RWPE2 (cell line): ENCODE results near the gene ZAR1.

Experiments used
- ATAC-seq: fragments of 200-7000 bp; cut with Tn5 transposase; 3 replicates; pipeline ENCODE4 v1.9.1; 2021; ENCODE audit warnings: low read depth
- DNase-seq: peaks from one replicate; pipeline ENCODE4 v3.0.0-alpha.2; 2020; ENCODE audit warnings: low spot score
- H3K27ac ChIP-seq: fragments of 450-650 bp; 2 replicates; pipeline ENCODE4 v1.5.1; 2017; ENCODE audit warnings: mild to moderate bottlenecking; ENCODE audit not compliant: poor library complexity, severe bottlenecking
- H3K27me3 ChIP-seq: fragments of 250-450 bp; sonication (Bioruptor Pico); 2 replicates; pipeline ENCODE4 v1.5.1; 2021; ENCODE audit warnings: mild to moderate bottlenecking, moderate library complexity; ENCODE audit not compliant: insufficient read depth, poor library complexity, severe bottlenecking
- H3K36me3 ChIP-seq: fragments of 250-450 bp; sonication (Bioruptor Pico); 2 replicates; pipeline ENCODE4 v1.5.1; 2020; ENCODE audit warnings: low read depth, mild to moderate bottlenecking, moderate library complexity
- H3K4me1 ChIP-seq: fragments of 250-450 bp; sonication (Bioruptor Pico); 2 replicates; pipeline ENCODE4 v1.5.1; 2021; ENCODE audit warnings: mild to moderate bottlenecking, moderate library complexity; ENCODE audit not compliant: insufficient read depth, poor library complexity, severe bottlenecking
- H3K4me3 ChIP-seq: fragments of 250-450 bp; sonication (Bioruptor Pico); 2 replicates; pipeline ENCODE4 v1.5.1; 2021; ENCODE audit warnings: mild to moderate bottlenecking, moderate library complexity; ENCODE audit not compliant: severe bottlenecking
- H3K9me3 ChIP-seq: fragments of 250-450 bp; sonication (Bioruptor Pico); 2 replicates; pipeline ENCODE4 v1.5.1; 2021; ENCODE audit warnings: mild to moderate bottlenecking, moderate library complexity; ENCODE audit not compliant: severe bottlenecking
- TF ChIP-seq, protein P1 (sequence below): fragments of 450-650 bp; IDR thresholded peaks from one replicate; pipeline ENCODE4 v1.5.1; 2017; ENCODE audit warnings: mild to moderate bottlenecking, moderate library complexity; ENCODE audit not compliant: poor library complexity, severe bottlenecking

The ZAR1 gene

DNA sequence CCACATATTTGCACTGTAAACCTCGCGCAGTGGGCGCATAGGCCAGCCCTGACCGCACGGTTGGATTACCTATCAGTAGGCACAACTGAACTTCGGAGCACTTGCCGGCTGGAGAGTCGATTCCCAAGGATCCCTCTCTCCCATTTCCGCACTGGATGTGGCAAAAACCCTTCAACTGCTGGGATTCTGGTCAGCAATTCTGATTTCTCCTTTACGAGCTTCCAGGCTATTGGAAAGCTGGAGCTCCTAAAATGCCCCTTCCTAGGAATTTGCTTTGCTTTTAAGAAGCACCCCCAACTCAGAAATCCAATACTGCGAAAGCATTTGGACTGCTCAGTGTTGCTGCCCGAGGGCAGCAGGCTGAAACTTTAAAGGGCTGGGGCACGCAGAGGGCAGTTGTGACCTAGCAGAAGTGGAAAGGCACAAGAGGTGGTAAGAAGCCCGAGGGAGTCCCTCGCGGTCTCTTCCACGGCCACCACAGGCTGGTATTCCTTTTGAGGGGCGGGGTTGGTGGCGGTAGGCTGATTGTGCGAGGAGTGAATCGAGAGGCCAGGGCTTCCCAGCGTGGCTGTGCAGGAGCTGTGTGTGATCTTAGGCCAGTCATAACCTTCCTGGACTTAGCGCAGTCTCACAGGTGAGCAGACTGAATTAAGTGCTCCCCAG lies 1.6 kb downstream of the ZAR1 start:
- no peaks in the 10 kb centered on the region for H3K9me3 ChIP-seq
- H3K27me3 ChIP-seq: peaks cover 35% of the 10 kb centered on the region
- no peak for ATAC-seq
- H3K27ac ChIP-seq: no peak overlapping the region
- H3K4me1 ChIP-seq: no peaks in the 10 kb centered on the region
- TF ChIP-seq, protein P1, sequence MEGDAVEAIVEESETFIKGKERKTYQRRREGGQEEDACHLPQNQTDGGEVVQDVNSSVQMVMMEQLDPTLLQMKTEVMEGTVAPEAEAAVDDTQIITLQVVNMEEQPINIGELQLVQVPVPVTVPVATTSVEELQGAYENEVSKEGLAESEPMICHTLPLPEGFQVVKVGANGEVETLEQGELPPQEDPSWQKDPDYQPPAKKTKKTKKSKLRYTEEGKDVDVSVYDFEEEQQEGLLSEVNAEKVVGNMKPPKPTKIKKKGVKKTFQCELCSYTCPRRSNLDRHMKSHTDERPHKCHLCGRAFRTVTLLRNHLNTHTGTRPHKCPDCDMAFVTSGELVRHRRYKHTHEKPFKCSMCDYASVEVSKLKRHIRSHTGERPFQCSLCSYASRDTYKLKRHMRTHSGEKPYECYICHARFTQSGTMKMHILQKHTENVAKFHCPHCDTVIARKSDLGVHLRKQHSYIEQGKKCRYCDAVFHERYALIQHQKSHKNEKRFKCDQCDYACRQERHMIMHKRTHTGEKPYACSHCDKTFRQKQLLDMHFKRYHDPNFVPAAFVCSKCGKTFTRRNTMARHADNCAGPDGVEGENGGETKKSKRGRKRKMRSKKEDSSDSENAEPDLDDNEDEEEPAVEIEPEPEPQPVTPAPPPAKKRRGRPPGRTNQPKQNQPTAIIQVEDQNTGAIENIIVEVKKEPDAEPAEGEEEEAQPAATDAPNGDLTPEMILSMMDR: no peak
- no peaks in the 10 kb centered on the region for H3K36me3 ChIP-seq
- no peak overlapping the region for H3K4me3 ChIP-seq
- DNase-seq: no peak

DNA sequence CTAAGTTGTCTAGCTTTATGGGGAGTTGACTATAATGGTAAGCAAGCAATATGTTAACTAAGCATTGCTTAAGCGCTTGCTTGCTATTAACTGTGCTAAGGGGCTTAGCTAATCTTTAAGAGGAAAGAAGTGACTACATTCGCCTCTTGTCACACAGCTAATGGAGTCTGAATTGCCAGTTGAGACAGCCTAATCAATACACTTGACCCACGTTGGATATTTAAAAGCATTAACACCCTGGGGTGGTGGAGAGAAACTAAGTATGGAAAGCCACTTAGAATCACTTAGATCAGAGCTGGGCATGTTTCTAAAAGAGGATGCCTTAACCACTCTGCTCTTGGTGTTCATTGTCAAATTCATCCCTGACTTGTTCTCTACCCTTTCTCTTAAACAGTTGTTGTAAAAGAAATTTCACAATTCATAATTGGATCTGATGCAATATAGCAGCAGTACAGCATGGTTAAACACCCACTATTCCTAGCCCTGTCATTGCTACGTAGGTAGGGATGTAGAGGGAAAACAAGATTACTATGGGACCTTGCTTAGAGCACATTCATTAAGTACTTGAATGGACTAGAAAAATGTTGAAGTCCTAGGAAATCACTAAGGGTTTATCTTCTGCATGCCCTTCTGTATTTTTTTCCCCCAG lies 3.5 kb downstream of the ZAR1 start:
- TF ChIP-seq, protein P1: no peak
- H3K4me1 ChIP-seq: no peaks in the 10 kb centered on the region
- H3K27ac ChIP-seq: no peak overlapping the region
- H3K4me3 ChIP-seq: no peak overlapping the region
- peaks cover under 1% of the 10 kb centered on the region for H3K36me3 ChIP-seq
- DNase-seq (no peak), ATAC-seq (no peak)
- H3K27me3 ChIP-seq: peaks cover 24% of the 10 kb centered on the region
- H3K9me3 ChIP-seq: no peaks in the 10 kb centered on the region

DNA sequence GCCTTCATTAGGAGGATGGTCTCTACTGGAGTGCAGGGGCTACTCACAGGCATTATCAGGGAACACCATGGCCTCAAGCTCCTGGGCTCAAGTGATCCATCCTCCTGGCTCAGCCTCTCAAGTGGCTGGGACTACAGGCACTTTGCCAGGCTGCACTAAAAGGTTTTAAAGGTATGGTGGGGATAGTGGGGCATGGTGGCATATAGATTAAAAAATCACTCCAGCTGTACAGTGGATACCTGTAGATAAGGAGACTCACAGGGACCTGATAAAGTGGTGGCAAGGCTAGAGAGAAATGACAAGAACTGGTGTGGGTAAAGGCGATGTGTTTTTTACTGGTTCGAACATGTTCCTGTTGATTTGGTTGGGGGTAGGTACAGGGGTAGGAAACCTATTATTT lies 5.9 kb downstream of the ZAR1 start:
- TF ChIP-seq, protein P1: no peak
- no peak for ATAC-seq
- no peak overlapping the region for H3K27ac ChIP-seq
- no peaks in the 10 kb centered on the region for H3K4me1 ChIP-seq
- peaks cover 16% of the 10 kb centered on the region for H3K36me3 ChIP-seq
- H3K4me3 ChIP-seq: no peak overlapping the region
- H3K27me3 ChIP-seq: peaks cover 6% of the 10 kb centered on the region
- no peaks in the 10 kb centered on the region for H3K9me3 ChIP-seq
- DNase-seq: no peak

DNA sequence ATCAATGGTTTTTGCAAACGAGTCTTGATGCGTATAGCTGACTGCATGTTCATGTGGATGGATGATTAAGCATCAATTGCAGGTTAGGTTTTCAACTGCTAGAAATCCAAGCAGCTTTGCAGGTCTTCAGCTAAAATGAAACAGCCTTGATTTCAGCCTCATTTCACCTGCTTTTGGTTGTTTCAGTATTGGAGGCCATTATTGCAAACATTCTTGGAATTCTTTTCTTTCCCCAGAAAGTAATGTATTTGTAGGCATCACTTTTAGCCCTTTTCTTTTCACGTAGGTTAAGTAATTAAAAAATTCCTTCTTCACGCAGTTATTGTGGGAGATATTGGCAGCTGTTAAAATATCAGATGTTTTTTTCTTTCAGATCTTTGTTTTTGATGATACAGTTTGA lies 8.8 kb downstream of the ZAR1 start:
- peaks cover 39% of the 10 kb centered on the region for H3K36me3 ChIP-seq
- H3K4me3 ChIP-seq: no peak overlapping the region
- H3K9me3 ChIP-seq: no peaks in the 10 kb centered on the region
- no peaks in the 10 kb centered on the region for H3K4me1 ChIP-seq
- ATAC-seq (no peak), DNase-seq (no peak)
- TF ChIP-seq, protein P1: no peak
- no peaks in the 10 kb centered on the region for H3K27me3 ChIP-seq
- H3K27ac ChIP-seq: no peak overlapping the region

DNA sequence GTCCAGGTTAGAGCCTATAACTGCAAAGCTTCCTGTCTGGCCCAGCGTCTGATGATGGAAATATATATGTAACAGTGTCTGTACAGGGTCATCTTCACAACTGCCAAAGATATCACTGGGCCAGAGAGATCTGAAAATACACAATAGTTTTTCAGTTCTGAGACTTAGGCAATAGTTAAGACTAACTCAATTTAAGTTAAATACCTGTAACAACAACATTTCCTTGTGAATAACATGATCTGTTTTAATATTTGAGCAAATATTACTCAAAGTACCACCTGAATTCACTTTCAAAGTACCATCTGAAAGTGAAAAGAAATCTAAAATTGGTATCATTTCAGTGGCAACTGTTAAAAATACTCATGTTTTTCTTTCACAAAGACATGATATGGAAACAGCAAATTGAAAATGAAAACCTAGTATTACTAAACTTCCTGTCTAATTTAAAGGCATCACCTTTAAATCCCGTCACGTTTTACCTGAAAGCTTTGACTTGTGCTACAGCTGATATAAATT lies 9.6 kb downstream of the ZAR1 start:
- no peaks in the 10 kb centered on the region for H3K27me3 ChIP-seq
- ATAC-seq (no peak), DNase-seq (no peak)
- TF ChIP-seq, protein P1: no peak
- H3K36me3 ChIP-seq: peaks cover 45% of the 10 kb centered on the region
- no peaks in the 10 kb centered on the region for H3K9me3 ChIP-seq
- H3K4me1 ChIP-seq: no peaks in the 10 kb centered on the region
- H3K4me3 ChIP-seq: no peak overlapping the region
- H3K27ac ChIP-seq: no peak overlapping the region
